HepG2 (cell line): ENCODE data around the gene PRADC1. TPM values are rescaled to one million over a fixed set of nuclear protein-coding genes. Genes with fewer than 3 reads are reported as not detected.

Experiments
- ATAC-seq: fragments of 200-7000 bp; cut with Tn5 transposase; 3 replicates; pipeline ENCODE4 v1.9.1; 2020; ENCODE audit warnings: mild to moderate bottlenecking, moderate library complexity
- BruUV-seq: library from RNA; stranded (reverse); fragments of 400-500 nt; replicated peaks from 2 replicates; lab custom pipeline; 2021; lab: Mats Ljungman, UMichigan
- CTCF ChIA-PET: fragments of 300-600 bp; formaldehyde crosslinking; extraction: SDS; loops from one replicate; lab custom pipeline; 2021; ENCODE audit warnings: low total read pairs, inconsistent platforms, low intra/inter-chr PET ratio; lab: Yijun Ruan, JAX
- POLR2A ChIA-PET: fragments of 350-600 bp; sonication (Branson Sonifier 250); formaldehyde crosslinking; loops from one replicate; lab custom pipeline; 2020; ENCODE audit warnings: antibody characterized with exemption, inconsistent platforms; lab: Yijun Ruan, JAX
- DNase-seq: peaks from one replicate; pipeline ENCODE4 v3.0.0-alpha.2; 2015; ENCODE audit warnings: low spot score
- FAIRE-seq: peaks from 3 replicates; lab custom pipeline; 2011; peaks lifted over from hg19 to GRCh38; lab: Jason Lieb, UNC
- H2AFZ ChIP-seq: one replicate; pipeline ENCODE4 v1.6.1; 2011; ENCODE audit warnings: low read length, inconsistent platforms
- H3K27ac ChIP-seq: fragments of 300-600 bp; 3 replicates; pipeline ENCODE4 v1.8.0; 2011; ENCODE audit warnings: mixed run types, mild to moderate bottlenecking, mixed read lengths, low read length, inconsistent platforms; ENCODE audit not compliant: insufficient read depth; ENCODE audit errors: extremely low read length
- H3K27me3 ChIP-seq, 2 experiments: fragments of 200-600 bp in 1 of 2; 2 replicates in 1 of 2; 3 replicates in 1 of 2; pipeline versions ENCODE4 v1.6.0 to v1.8.0; 2011; ENCODE audit warnings: low read length in 2 of 2, mild to moderate bottlenecking in 2 of 2, moderate library complexity in 2 of 2, inconsistent platforms in 1 of 2; ENCODE audit not compliant: insufficient read depth in 2 of 2, control insufficient read depth in 1 of 2
- H3K36me3 ChIP-seq, 2 experiments: fragments of 200-600 bp in 1 of 2; replicated peaks in 1 of 2; 2 replicates in 1 of 2; 3 replicates in 1 of 2; pipeline versions ENCODE4 v1.5.1 to v1.8.0; 2011; ENCODE audit warnings: low read length in 2 of 2, inconsistent platforms in 1 of 2; ENCODE audit not compliant: insufficient read depth in 2 of 2, control insufficient read depth in 1 of 2
- H3K4me1 ChIP-seq: 2 replicates; pipeline ENCODE4 v1.5.1; 2012; ENCODE audit warnings: low read length, inconsistent platforms; ENCODE audit not compliant: insufficient read depth
- H3K4me2 ChIP-seq: 2 replicates; pipeline ENCODE4 v1.6.0; 2011; ENCODE audit warnings: low read depth, low read length, inconsistent platforms
- H3K4me3 ChIP-seq, 3 experiments: fragments of 200-600 bp in 1 of 3; sonication (generic), shearing (Covaris generic) in 1 of 3; replicated peaks in 1 of 3; 2 replicates each; pipeline ENCODE4 v1.5.1; 2011 to 2016; ENCODE audit warnings: low read length in 3 of 3, inconsistent platforms in 2 of 3, low read depth in 2 of 3, mild to moderate bottlenecking in 2 of 3, control low read depth in 1 of 3, mixed read lengths in 1 of 3; ENCODE audit not compliant: insufficient read depth in 1 of 3
- H3K79me2 ChIP-seq: one replicate; pipeline ENCODE4 v1.6.1; 2011; ENCODE audit warnings: low read length, inconsistent platforms; ENCODE audit not compliant: insufficient read depth
- H3K9ac ChIP-seq: 2 replicates; pipeline ENCODE4 v1.6.0; 2011; ENCODE audit warnings: mild to moderate bottlenecking, low read depth, low read length, inconsistent platforms; ENCODE audit not compliant: insufficient read depth
- H3K9me3 ChIP-seq: 2 replicates; pipeline ENCODE4 v1.5.1; 2012; ENCODE audit warnings: mild to moderate bottlenecking, low read length
- H4K20me1 ChIP-seq: 2 replicates; pipeline ENCODE4 v1.6.0; 2011; ENCODE audit warnings: inconsistent platforms, mild to moderate bottlenecking, low read length, moderate library complexity; ENCODE audit not compliant: insufficient read depth
- DR1 ChIP-seq: sonication (generic); formaldehyde crosslinking; IDR thresholded peaks from 2 replicates; pipeline ENCODE4 v1.8.0; 2021; ENCODE audit warnings: mild to moderate bottlenecking, missing genetic modification reagents, inconsistent platforms
- JUNB ChIP-seq: sonication (generic); formaldehyde crosslinking; IDR thresholded peaks from 2 replicates; pipeline ENCODE4 v1.8.0; 2022; ENCODE audit warnings: missing genetic modification reagents, mild to moderate bottlenecking, borderline replicate concordance
- MLXIP ChIP-seq: sonication (generic); formaldehyde crosslinking; IDR thresholded peaks from 2 replicates; pipeline ENCODE4 v1.9.0; 2021; ENCODE audit warnings: missing genetic modification reagents, borderline replicate concordance
- ZBTB7A ChIP-seq: sonication (generic); formaldehyde crosslinking; IDR thresholded peaks from 2 replicates; pipeline ENCODE4 v1.8.0; 2022; ENCODE audit warnings: mild to moderate bottlenecking, missing genetic modification reagents
- WGBS: methylation state at CpG from one replicate; pipeline ENCODE4 v1.1.6; 2017; ENCODE audit warnings: low lambda C conversion rate; 5-methylcytosine and 5-hydroxymethylcytosine counted together
- in situ Hi-C: cut with HindIII; loops from 2 replicates; pipeline ENCODE4 v1.10.0; 2017; ENCODE audit warnings: low pct_unique_long_range_greater_than_20kb; ENCODE audit not compliant: extremely low pct_ligation_motif_present
- intact Hi-C: fragments of 100-400 bp; cut with micrococcal nuclease; formaldehyde crosslinking; loops from one replicate; pipeline ENCODE4 v1.10.0; 2022; ENCODE audit not compliant: unreplicated experiment
- polyA plus RNA-seq, 8 experiments: library from polyadenylated mRNA; depleted of rRNA in 3 of 8; stranded (reverse) in 7 of 8; unstranded in 1 of 8; fragments of >200 nt; fragmentation: Illumina TruSeq in 4 of 8; extraction: Trizol in 4 of 8; gene quantifications; 2 replicates each; pipeline versions ENCODE4 v1.2.1 to v1.2.3, GENCODE V29; 2011 to 2016; ENCODE audit warnings: low read depth in 4 of 8, missing spikeins in 1 of 8, mixed read lengths in 1 of 8; ENCODE audit not compliant: insufficient read depth in 1 of 8
- total RNA-seq, 5 experiments: library from RNA; depleted of rRNA; stranded (reverse); fragments of >200 nt; fragmentation: Illumina TruSeq; extraction: Trizol; gene quantifications; 2 replicates each; pipeline ENCODE4 v1.2.3, GENCODE V29; 2016; ENCODE audit warnings: low read depth in 1 of 5
- TF ChIP-seq, protein P1 (sequence below): conservative IDR thresholded peaks from 2 replicates; pipeline ENCODE4 v1.6.1; 2018; ENCODE audit warnings: missing genetic modification reagents

PRADC1 gene
- total and polyA plus RNA-seq, 2 of the 13 experiments (the other 11 are each of a cell fraction or from before 2014, with no cell fraction given) = 12.1 to 37.2 TPM

GRCh38 chr2:73268366-73268829 lies 35.4 kb upstream of the PRADC1 start (continued):
- TF ChIP-seq MLXIP (CRISPR knock-in tag) (no peak), ZBTB7A (CRISPR knock-in tag) (no peak), DR1 (CRISPR knock-in tag) (no peak)
- TF ChIP-seq, all 625 proteins: peak for 0

DNA sequence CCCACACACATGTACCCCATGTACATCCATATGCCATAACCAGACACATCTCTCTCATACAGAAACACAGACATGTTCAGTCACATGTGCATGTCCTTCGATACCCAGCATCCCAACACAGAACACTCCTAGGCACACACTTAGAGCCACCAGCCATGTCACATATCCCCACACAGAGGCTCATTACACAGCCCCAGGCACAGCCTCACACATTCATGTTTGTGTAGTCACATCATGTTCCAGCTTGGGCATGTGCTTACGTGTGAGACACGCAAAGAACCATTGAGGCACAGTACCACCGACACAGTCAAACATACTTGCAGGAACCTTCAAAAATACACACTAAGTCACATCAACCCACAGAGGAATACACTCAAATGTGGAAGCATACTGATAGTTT lies 34.0 kb upstream of the PRADC1 start:
- ChIA-PET CTCF (no interaction called here), POLR2A (no interaction called here)
- TF ChIP-seq, protein P1, sequence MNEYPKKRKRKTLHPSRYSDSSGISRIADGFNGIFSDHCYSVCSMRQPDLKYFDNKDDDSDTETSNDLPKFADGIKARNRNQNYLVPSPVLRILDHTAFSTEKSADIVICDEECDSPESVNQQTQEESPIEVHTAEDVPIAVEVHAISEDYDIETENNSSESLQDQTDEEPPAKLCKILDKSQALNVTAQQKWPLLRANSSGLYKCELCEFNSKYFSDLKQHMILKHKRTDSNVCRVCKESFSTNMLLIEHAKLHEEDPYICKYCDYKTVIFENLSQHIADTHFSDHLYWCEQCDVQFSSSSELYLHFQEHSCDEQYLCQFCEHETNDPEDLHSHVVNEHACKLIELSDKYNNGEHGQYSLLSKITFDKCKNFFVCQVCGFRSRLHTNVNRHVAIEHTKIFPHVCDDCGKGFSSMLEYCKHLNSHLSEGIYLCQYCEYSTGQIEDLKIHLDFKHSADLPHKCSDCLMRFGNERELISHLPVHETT (CRISPR knock-in tag) = no peak
- 0 out of 2 replicates have a peak, but pooled peaks have one; percentile 14 for TF ChIP-seq JUNB (CRISPR knock-in tag)
- no peak overlapping the region for H3K27ac ChIP-seq
- no peaks in the 10 kb centered on the region for H4K20me1 ChIP-seq
- DNase-seq (no peak), ATAC-seq (no peak), FAIRE-seq (no peak)
- H3K79me2 ChIP-seq = no peaks in the 10 kb centered on the region
- BruUV-seq = no TSS peak
- intact Hi-C loops = no loop called here
- H3K9ac ChIP-seq = no peak overlapping the region
- H2AFZ ChIP-seq = no peak overlapping the region
- 96% methylated on average over 4 of the region's 4 CpGs for WGBS
- no peaks in the 10 kb centered on the region for H3K27me3 ChIP-seq
- H3K9me3 ChIP-seq = no peaks in the 10 kb centered on the region
- no peak overlapping the region for H3K4me3 ChIP-seq
- peaks cover 0 to 3% of the 10 kb centered on the region in 2 experiments; a peak in 3 of 5 replicates for H3K36me3 ChIP-seq
- in situ Hi-C loops = no loop called here
- peaks cover 28% of the 10 kb centered on the region for H3K4me1 ChIP-seq
- H3K4me2 ChIP-seq = no peak overlapping the region
